Measurements from ENCODE around the gene ATP6AP1.

The ATP6AP1 gene

GRCh38 chrX:154411981-154412340, 16.5 kb upstream of the ATP6AP1 start:
- DNase-seq (ENCODE audit: extremely low read depth, low read depth), result no peak
- TF ChIP-seq CTCF (IDR thresholded peaks at IDR 0.05; ENCODE audit: low read depth, low read length, missing control alignments), result no peak
- H3K4me3 ChIP-seq (replicated peaks; ENCODE audit: low read depth, low read length), result peak overlapping the region; percentile 53

GRCh38 chrX:154412468-154412867, 16.0 kb upstream of the ATP6AP1 start:
- no peak for TF ChIP-seq CTCF (IDR thresholded peaks at IDR 0.05; ENCODE audit: low read depth, low read length, missing control alignments)
- no peak for DNase-seq (ENCODE audit: extremely low read depth, low read depth)
- peak overlapping the region; percentile 53 for H3K4me3 ChIP-seq (replicated peaks; ENCODE audit: low read depth, low read length)

GRCh38 chrX:154413142-154413541, 15.3 kb upstream of the ATP6AP1 start:
- DNase-seq (ENCODE audit: extremely low read depth, low read depth), result no peak
- no peak for TF ChIP-seq CTCF (IDR thresholded peaks at IDR 0.05; ENCODE audit: low read depth, low read length, missing control alignments)
- H3K4me3 ChIP-seq (replicated peaks; ENCODE audit: low read depth, low read length), result no peak overlapping the region

- no peak overlapping the region for H3K4me3 ChIP-seq (replicated peaks; ENCODE audit: low read depth, low read length)
- DNase-seq (ENCODE audit: extremely low read depth, low read depth), result no peak
- no peak for TF ChIP-seq CTCF (IDR thresholded peaks at IDR 0.05; ENCODE audit: low read depth, low read length, missing control alignments)
Measured at GRCh38 chrX:154417157-154417556, 11.3 kb upstream of the ATP6AP1 start.

GRCh38 chrX:154419189-154419588, 9.3 kb upstream of the ATP6AP1 start:
- no peak overlapping the region for H3K4me3 ChIP-seq (replicated peaks; ENCODE audit: low read depth, low read length)
- no peak for DNase-seq (ENCODE audit: extremely low read depth, low read depth)
- no peak for TF ChIP-seq CTCF (IDR thresholded peaks at IDR 0.05; ENCODE audit: low read depth, low read length, missing control alignments)

GRCh38 chrX:154419688-154420401, 8.6 kb upstream of the ATP6AP1 start:
- no peak for TF ChIP-seq CTCF (IDR thresholded peaks at IDR 0.05; ENCODE audit: low read depth, low read length, missing control alignments)
- no peak for DNase-seq (ENCODE audit: extremely low read depth, low read depth)
- no peak overlapping the region for H3K4me3 ChIP-seq (replicated peaks; ENCODE audit: low read depth, low read length)

GRCh38 chrX:154420402-154420756, 8.1 kb upstream of the ATP6AP1 start:
- no peak for DNase-seq (ENCODE audit: extremely low read depth, low read depth)
- no peak for TF ChIP-seq CTCF (IDR thresholded peaks at IDR 0.05; ENCODE audit: low read depth, low read length, missing control alignments)

More at GRCh38 chrX:154420402-154420756, 8.1 kb upstream of the ATP6AP1 start:
- H3K4me3 ChIP-seq (replicated peaks; ENCODE audit: low read depth, low read length), result no peak overlapping the region

Measured in HFF-Myc (cell line).